Smooth muscle cell (in vitro differentiated cells): ENCODE data around the gene NBPF26. TPM values are rescaled to one million over a fixed set of nuclear protein-coding genes. Genes with fewer than 3 reads are reported as not detected.
"Not testable (repeated sequence)": the region's sequence is repeated elsewhere in the genome, so short reads cannot be mapped to it uniquely, and the experiment has no call there.

Experiments used
- DNase-seq: peaks from one replicate; lab custom pipeline; 2025; ENCODE audit not compliant: unreplicated experiment; lab: John Stamatoyannopoulos, UW
- H2AFZ ChIP-seq: fragments of 200-600 bp; sonication (generic); 2 replicates; pipeline ENCODE4 v1.6.0; 2016; ENCODE audit warnings: antibody characterized with exemption, low read depth, mild to moderate bottlenecking
- H3F3A ChIP-seq: fragments of 200-600 bp; sonication (generic); 2 replicates; pipeline ENCODE4 v1.6.0; 2017; ENCODE audit warnings: antibody characterized with exemption, low read depth
- H3K27ac ChIP-seq: fragments of 200-600 bp; sonication (generic); 2 replicates; pipeline ENCODE4 v1.5.1; 2016; ENCODE audit warnings: low read depth, mild to moderate bottlenecking
- H3K27me3 ChIP-seq: fragments of 200-600 bp; sonication (generic); 2 replicates; pipeline ENCODE4 v1.6.1; 2016; ENCODE audit warnings: low read depth, mild to moderate bottlenecking
- H3K36me3 ChIP-seq: fragments of 200-600 bp; sonication (generic); 2 replicates; pipeline ENCODE4 v1.5.1; 2016; ENCODE audit warnings: low read depth
- H3K4me1 ChIP-seq: fragments of 200-600 bp; sonication (generic); 2 replicates; pipeline ENCODE4 v1.5.1; 2016; ENCODE audit warnings: low read depth
- H3K4me2 ChIP-seq: fragments of 200-600 bp; sonication (generic); 2 replicates; pipeline ENCODE4 v1.6.0; 2016; ENCODE audit warnings: mild to moderate bottlenecking
- H3K4me3 ChIP-seq: fragments of 200-600 bp; sonication (generic); 2 replicates; pipeline ENCODE4 v1.5.1; 2016; ENCODE audit warnings: mild to moderate bottlenecking
- H3K79me2 ChIP-seq: fragments of 200-600 bp; sonication (generic); 2 replicates; pipeline ENCODE4 v1.6.0; 2016; ENCODE audit warnings: low read depth, mild to moderate bottlenecking
- H3K9ac ChIP-seq: fragments of 200-600 bp; sonication (generic); 2 replicates; pipeline ENCODE4 v1.6.0; 2016; ENCODE audit warnings: low read depth
- H3K9me3 ChIP-seq: fragments of 200-600 bp; sonication (generic); replicated peaks from 2 replicates; pipeline ENCODE4 v1.5.1; 2016; ENCODE audit warnings: low read depth
- H4K20me1 ChIP-seq: fragments of 200-600 bp; sonication (generic); 2 replicates; pipeline ENCODE4 v1.6.0; 2016; ENCODE audit warnings: low read depth
- WGBS: methylation state at CpG from one replicate; pipeline ENCODE4 v1.1.7; 2016; ENCODE audit warnings: low lambda C conversion rate; 5-methylcytosine and 5-hydroxymethylcytosine counted together
- polyA plus RNA-seq: library from polyadenylated mRNA; unstranded; fragments of >200 nt; fragmentation: Nextera tagmentation; extraction: Ambion mirVana; gene quantifications from 2 replicates; pipeline ENCODE4 v1.2.1, GENCODE V29; 2016
- small RNA-seq: library from RNA; depleted of rRNA; stranded (forward); fragments of <200 nt; gene quantifications from one replicate; pipeline ENCODE3, GENCODE V24; 2014
- total RNA-seq: library from RNA; depleted of rRNA; stranded (reverse); fragments of >200 nt; gene quantifications from 2 replicates; pipeline ENCODE4 v1.2.3, GENCODE V29; 2014

The NBPF26 gene
- total and polyA plus RNA-seq, 2 experiments from 2014 or later = 12.6 to 19.0 TPM

GRCh38 chr1:120878206-120878605 lies 154.5 kb downstream of the NBPF26 start:
- not testable (repeated sequence) for H2AFZ ChIP-seq, H3K27me3 ChIP-seq, H4K20me1 ChIP-seq, H3K4me3 ChIP-seq, H3K9ac ChIP-seq, H3K27ac ChIP-seq, H3K36me3 ChIP-seq, H3F3A ChIP-seq, H3K79me2 ChIP-seq, H3K4me2 ChIP-seq, H3K4me1 ChIP-seq, H3K9me3 ChIP-seq, DNase-seq

- 72% methylated on average over 1 of the region's 1 CpG for WGBS
- H3K36me3 ChIP-seq = not testable (repeated sequence)
These were observed 156.3 kb downstream of the NBPF26 start for GRCh38 chr1:120880056-120880455.

GRCh38 chr1:120881934-120882333 lies 158.2 kb downstream of the NBPF26 start:
- not testable (repeated sequence) for H3K36me3 ChIP-seq, H3K4me3 ChIP-seq, H2AFZ ChIP-seq, H3K27me3 ChIP-seq, H3K79me2 ChIP-seq, H3K9me3 ChIP-seq, H3K4me1 ChIP-seq, H3F3A ChIP-seq, H3K4me2 ChIP-seq, H3K9ac ChIP-seq, H3K27ac ChIP-seq, H4K20me1 ChIP-seq, DNase-seq

More at GRCh38 chr1:120880056-120880455, 156.3 kb downstream of the NBPF26 start:
- not testable (repeated sequence) for H3K79me2 ChIP-seq, H3K4me1 ChIP-seq, H3K27me3 ChIP-seq, H3K4me2 ChIP-seq, H3K4me3 ChIP-seq, H3K9ac ChIP-seq, H3K9me3 ChIP-seq, H3F3A ChIP-seq, DNase-seq, H3K27ac ChIP-seq, H4K20me1 ChIP-seq, H2AFZ ChIP-seq

Small RNA genes lying within 50 kb of the gene (small RNA-seq; reads per million reads assigned to genes)
- 6.7 reads per million, percentile 70 among the genes with 10 or more reads in this experiment for gene RNVU1-19

Other genes starting within 250 kb of the NBPF26 start
- gene PPIAL4A, start 165.8 kb downstream of the NBPF26 start, total RNA-seq = not detected in 2 replicates
- gene PPIAL4A, start 165.8 kb downstream of the NBPF26 start, polyA plus RNA-seq = not detected in 2 replicates